Measurements from ENCODE around the gene GNPDA1.

GNPDA1 gene

GRCh38 chr5:141952020-141952419 lies 60.8 kb downstream of the GNPDA1 start:
- Histone ChIP-seq H3K36me3 (ENCODE audit: insufficient read depth, low read length) (no peaks in the 10 kb centered on the region), H3K4me3 (ENCODE audit: low read depth, low read length, poor library complexity, severe bottlenecking) (no peak overlapping the region), H4K20me1 (ENCODE audit: insufficient read depth, low read length) (no peaks in the 10 kb centered on the region), H3K4me2 (ENCODE audit: low read length) (no peak overlapping the region), H3K9ac (ENCODE audit: low read length) (no peak overlapping the region), H3K79me2 (ENCODE audit: insufficient read depth, low read length) (no peaks in the 10 kb centered on the region), H3K9me2 (ENCODE audit: low read depth, low read length) (no peaks in the 10 kb centered on the region), H3F3A (ENCODE audit: insufficient read depth, low read length) (no peaks in the 10 kb centered on the region), H3K9me3 (ENCODE audit: low read length) (no peaks in the 10 kb centered on the region), H2AFZ (ENCODE audit: low read length) (no peak overlapping the region), H3K4me1 (ENCODE audit: insufficient read depth, low read length, severe bottlenecking) (no peaks in the 10 kb centered on the region), H3K27ac (ENCODE audit: low read depth, low read length, poor library complexity, severe bottlenecking) (no peak overlapping the region), H3K27me3 (ENCODE audit: insufficient read depth, low read length) (no peaks in the 10 kb centered on the region; the same call in 1 of the 2 replicates)
- TF ChIP-seq CTCF (IDR thresholded peaks at IDR 0.05; ENCODE audit: low read length), result no peak

GRCh38 chr5:141951332-141951781 lies 61.5 kb downstream of the GNPDA1 start:
- Histone ChIP-seq H3K9me3 (ENCODE audit: low read length) (no peaks in the 10 kb centered on the region), H3K4me1 (ENCODE audit: insufficient read depth, low read length, severe bottlenecking) (no peaks in the 10 kb centered on the region), H3K36me3 (ENCODE audit: insufficient read depth, low read length) (no peaks in the 10 kb centered on the region), H3K4me2 (ENCODE audit: low read length) (no peak overlapping the region), H3K4me3 (ENCODE audit: low read depth, low read length, poor library complexity, severe bottlenecking) (no peak overlapping the region), H2AFZ (ENCODE audit: low read length) (no peak overlapping the region), H3K27ac (ENCODE audit: low read depth, low read length, poor library complexity, severe bottlenecking) (no peak overlapping the region), H3K79me2 (ENCODE audit: insufficient read depth, low read length) (no peaks in the 10 kb centered on the region), H3K27me3 (ENCODE audit: insufficient read depth, low read length) (no peaks in the 10 kb centered on the region; the same call in 1 of the 2 replicates), H3K9me2 (ENCODE audit: low read depth, low read length) (no peaks in the 10 kb centered on the region), H4K20me1 (ENCODE audit: insufficient read depth, low read length) (no peaks in the 10 kb centered on the region), H3K9ac (ENCODE audit: low read length) (no peak overlapping the region), H3F3A (ENCODE audit: insufficient read depth, low read length) (no peaks in the 10 kb centered on the region)
- TF ChIP-seq CTCF (IDR thresholded peaks at IDR 0.05; ENCODE audit: low read length) (peak; percentile 72), EZH2 (IDR thresholded peaks at IDR 0.05; ENCODE audit: borderline replicate concordance, low read length) (no peak)

Data from OCI-LY1 (cell line).